K562 (cell line): ENCODE data around the gene HAUS5. TPM values are rescaled to one million over a fixed set of nuclear protein-coding genes. Genes with fewer than 3 reads are reported as not detected.

Experiments
- BMI1 ChIP-seq: fragments of 150-350 bp; IDR thresholded peaks from 2 replicates; pipeline ENCODE4 v1.6.1; 2014; ENCODE audit warnings: low read length
- CCAR2 ChIP-seq: fragments of 200-400 bp; formaldehyde crosslinking; IDR thresholded peaks from 2 replicates; pipeline ENCODE4 v1.6.1; 2017; ENCODE audit warnings: mild to moderate bottlenecking, low read depth, low read length
- CHD4 ChIP-seq: fragments of 200-600 bp; sonication (generic); IDR thresholded peaks from 3 replicates; pipeline ENCODE4 v1.6.1; 2012; ENCODE audit warnings: low read depth, mild to moderate bottlenecking, mixed read lengths, low read length, inconsistent platforms; ENCODE audit not compliant: insufficient read depth, insufficient replicate concordance, poor library complexity, severe bottlenecking
- HNRNPK ChIP-seq: fragments of 200-400 bp; formaldehyde crosslinking; IDR thresholded peaks from one replicate; pipeline ENCODE4 v1.6.1; 2018; ENCODE audit warnings: mild to moderate bottlenecking, low read depth, low read length; ENCODE audit not compliant: poor library complexity, severe bottlenecking
- HOXB6 ChIP-seq: fragments of 250-450 bp; sonication (Bioruptor Pico); IDR thresholded peaks from 2 replicates; pipeline ENCODE4 v1.5.1; 2022; ENCODE audit warnings: mild to moderate bottlenecking, borderline replicate concordance
- MIER1 ChIP-seq: fragments of 450-650 bp; IDR thresholded peaks from 2 replicates; pipeline ENCODE4 v1.6.1; 2016; ENCODE audit warnings: antibody characterized with exemption, mild to moderate bottlenecking, low read depth
- NBN ChIP-seq: fragments of 450-650 bp; IDR thresholded peaks from 2 replicates; pipeline ENCODE4 v1.6.1; 2016; ENCODE audit warnings: low read depth, mild to moderate bottlenecking
- NR1H2 ChIP-seq: sonication (generic); formaldehyde crosslinking; IDR thresholded peaks from 2 replicates; pipeline ENCODE4 v1.4.0; 2020; ENCODE audit warnings: mild to moderate bottlenecking, missing genetic modification reagents
- PHF21A ChIP-seq: fragments of 450-650 bp; IDR thresholded peaks from 2 replicates; pipeline ENCODE4 v1.6.1; 2017; ENCODE audit warnings: low read depth, borderline replicate concordance
- STAT5B ChIP-seq: fragments of 250-450 bp; sonication (Bioruptor Pico); IDR thresholded peaks from 2 replicates; pipeline ENCODE4 v1.8.0; 2021; ENCODE audit warnings: mild to moderate bottlenecking, inconsistent platforms
- TSC22D4 ChIP-seq: fragments of 450-650 bp; IDR thresholded peaks from 2 replicates; pipeline ENCODE4 v1.6.1; 2016; ENCODE audit warnings: missing genetic modification characterization, missing biosample characterization, control low read depth
- ZEB2 ChIP-seq: fragments of 450-650 bp; IDR thresholded peaks from 2 replicates; pipeline ENCODE4 v1.6.1; 2016
- ZNF24 ChIP-seq: fragments of 450-650 bp; IDR thresholded peaks from 2 replicates; pipeline ENCODE4 v1.6.1; 2016
- polyA plus RNA-seq, 8 experiments: library from polyadenylated mRNA; depleted of rRNA in 4 of 8; stranded (reverse) in 5 of 8; unstranded in 3 of 8; fragments of >200 nt; fragmentation: Nextera tagmentation in 2 of 8; fragmentation: Illumina TruSeq in 1 of 8; extraction: Ambion mirVana in 2 of 8; extraction: Trizol in 1 of 8; gene quantifications; 2 replicates each; pipeline versions ENCODE4 v1.2.1 to v1.2.3, GENCODE V29; 2011 to 2014; ENCODE audit warnings: inconsistent platforms in 1 of 8, missing spikeins in 1 of 8
- total RNA-seq, 7 experiments: library from RNA; depleted of rRNA in 6 of 7; stranded (reverse); fragments of >200 nt in 6 of 7; fragmentation: Illumina TruSeq in 2 of 7; extraction: Trizol in 2 of 7; gene quantifications; 2 replicates each; pipeline versions ENCODE4 v1.2.1 to v1.2.3, GENCODE V29; 2011 to 2021; ENCODE audit warnings: low replicate concordance in 1 of 7
- TF ChIP-seq, protein P1 (sequence below): fragments of 450-650 bp; IDR thresholded peaks from 2 replicates; pipeline ENCODE4 v1.6.1; 2016; ENCODE audit warnings: low read depth
- TF ChIP-seq, protein P2 (sequence below): fragments of 200-800 bp; sonication (Bioruptor generic); IDR thresholded peaks from 2 replicates; pipeline ENCODE4 v1.6.1; 2016; ENCODE audit warnings: missing genetic modification characterization, missing compliant biosample characterization

HAUS5 gene
- total and polyA plus RNA-seq, 9 of the 15 experiments (the other 6 are each of a cell fraction or from before 2014, with no cell fraction given), result 3.5 to 41.3 (median 14.2) TPM

DNA sequence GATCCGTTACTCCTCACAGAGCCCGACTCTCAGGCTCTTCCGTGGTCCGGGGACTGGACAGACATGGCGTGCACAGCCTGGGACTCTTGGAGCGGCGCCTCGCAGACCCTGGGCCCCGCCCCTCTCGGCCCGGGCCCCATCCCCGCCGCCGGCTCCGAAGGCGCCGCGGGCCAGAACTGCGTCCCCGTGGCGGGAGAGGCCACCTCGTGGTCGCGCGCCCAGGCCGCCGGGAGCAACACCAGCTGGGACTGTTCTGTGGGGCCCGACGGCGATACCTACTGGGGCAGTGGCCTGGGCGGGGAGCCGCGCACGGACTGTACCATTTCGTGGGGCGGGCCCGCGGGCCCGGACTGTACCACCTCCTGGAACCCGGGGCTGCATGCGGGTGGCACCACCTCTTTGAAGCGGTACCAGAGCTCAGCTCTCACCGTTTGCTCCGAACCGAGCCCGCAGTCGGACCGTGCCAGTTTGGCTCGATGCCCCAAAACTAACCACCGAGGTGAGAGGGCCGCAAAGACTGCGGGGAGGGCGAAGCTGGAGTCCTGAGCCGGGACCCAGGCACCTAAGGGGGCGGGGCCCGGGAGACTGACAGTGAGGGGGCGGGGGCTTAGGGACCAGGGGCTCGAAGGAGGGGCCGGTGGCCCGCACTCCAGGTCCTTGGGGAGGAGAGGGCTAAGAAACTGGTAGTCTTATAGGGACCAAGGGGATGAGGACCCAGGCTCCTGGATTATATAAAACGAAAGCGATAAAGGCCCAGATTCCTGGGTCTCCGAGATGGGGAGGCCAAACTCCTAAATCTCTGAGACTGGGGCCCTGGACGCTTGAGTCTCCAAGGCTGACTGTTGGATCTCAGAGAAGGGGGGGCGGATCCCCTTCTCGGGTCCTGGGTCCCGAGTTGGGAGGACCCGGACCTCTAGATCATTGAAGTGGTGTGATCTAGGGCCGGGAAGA lies 31.0 kb downstream of the HAUS5 start (continued):
- TF ChIP-seq, protein P1, sequence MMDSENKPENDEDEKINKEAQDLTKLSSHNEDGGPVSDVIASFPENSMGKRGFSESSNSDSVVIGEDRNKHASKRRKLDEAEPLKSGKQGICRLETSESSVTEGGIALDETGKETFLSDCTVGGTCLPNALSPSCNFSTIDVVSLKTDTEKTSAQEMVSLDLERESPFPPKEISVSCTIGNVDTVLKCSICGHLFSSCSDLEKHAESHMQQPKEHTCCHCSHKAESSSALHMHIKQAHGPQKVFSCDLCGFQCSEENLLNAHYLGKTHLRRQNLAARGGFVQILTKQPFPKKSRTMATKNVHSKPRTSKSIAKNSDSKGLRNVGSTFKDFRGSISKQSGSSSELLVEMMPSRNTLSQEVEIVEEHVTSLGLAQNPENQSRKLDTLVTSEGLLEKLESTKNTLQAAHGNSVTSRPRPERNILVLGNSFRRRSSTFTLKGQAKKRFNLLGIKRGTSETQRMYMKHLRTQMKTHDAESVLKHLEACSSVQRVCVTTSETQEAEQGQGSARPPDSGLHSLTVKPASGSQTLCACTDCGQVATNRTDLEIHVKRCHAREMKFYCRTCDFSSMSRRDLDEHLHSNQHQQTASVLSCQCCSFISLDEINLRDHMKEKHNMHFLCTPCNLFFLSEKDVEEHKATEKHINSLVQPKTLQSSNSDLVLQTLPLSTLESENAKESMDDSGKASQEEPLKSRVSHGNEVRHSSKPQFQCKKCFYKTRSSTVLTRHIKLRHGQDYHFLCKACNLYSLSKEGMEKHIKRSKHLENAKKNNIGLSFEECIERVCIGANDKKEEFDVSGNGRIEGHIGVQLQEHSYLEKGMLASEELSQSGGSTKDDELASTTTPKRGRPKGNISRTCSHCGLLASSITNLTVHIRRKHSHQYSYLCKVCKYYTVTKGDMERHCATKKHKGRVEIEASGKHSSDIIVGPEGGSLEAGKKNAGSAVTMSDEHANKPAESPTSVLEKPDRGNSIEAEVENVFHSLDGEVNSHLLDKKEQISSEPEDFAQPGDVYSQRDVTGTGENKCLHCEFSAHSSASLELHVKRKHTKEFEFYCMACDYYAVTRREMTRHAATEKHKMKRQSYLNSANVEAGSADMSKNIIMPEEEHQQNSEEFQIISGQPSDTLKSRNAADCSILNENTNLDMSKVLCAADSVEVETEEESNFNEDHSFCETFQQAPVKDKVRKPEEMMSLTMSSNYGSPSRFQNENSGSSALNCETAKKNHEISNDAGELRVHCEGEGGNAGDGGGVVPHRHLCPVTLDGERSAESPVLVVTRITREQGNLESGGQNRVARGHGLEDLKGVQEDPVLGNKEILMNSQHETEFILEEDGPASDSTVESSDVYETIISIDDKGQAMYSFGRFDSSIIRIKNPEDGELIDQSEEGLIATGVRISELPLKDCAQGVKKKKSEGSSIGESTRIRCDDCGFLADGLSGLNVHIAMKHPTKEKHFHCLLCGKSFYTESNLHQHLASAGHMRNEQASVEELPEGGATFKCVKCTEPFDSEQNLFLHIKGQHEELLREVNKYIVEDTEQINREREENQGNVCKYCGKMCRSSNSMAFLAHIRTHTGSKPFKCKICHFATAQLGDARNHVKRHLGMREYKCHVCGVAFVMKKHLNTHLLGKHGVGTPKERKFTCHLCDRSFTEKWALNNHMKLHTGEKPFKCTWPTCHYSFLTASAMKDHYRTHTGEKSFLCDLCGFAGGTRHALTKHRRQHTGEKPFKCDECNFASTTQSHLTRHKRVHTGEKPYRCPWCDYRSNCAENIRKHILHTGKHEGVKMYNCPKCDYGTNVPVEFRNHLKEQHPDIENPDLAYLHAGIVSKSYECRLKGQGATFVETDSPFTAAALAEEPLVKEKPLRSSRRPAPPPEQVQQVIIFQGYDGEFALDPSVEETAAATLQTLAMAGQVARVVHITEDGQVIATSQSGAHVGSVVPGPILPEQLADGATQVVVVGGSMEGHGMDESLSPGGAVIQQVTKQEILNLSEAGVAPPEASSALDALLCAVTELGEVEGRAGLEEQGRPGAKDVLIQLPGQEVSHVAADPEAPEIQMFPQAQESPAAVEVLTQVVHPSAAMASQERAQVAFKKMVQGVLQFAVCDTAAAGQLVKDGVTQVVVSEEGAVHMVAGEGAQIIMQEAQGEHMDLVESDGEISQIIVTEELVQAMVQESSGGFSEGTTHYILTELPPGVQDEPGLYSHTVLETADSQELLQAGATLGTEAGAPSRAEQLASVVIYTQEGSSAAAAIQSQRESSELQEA, result no peak
- TF ChIP-seq TSC22D4 (tag) (no peak), HNRNPK (no peak), CHD4 (no peak), CCAR2 (no peak), ZEB2 (no peak), NBN (peak; percentile 88; the same call in 1 of the 2 replicates), HOXB6 (CRISPR knock-in tag) (no peak), PHF21A (peak; percentile 81), BMI1 (no peak), NR1H2 (CRISPR knock-in tag) (no peak), STAT5B (no peak), MIER1 (no peak; the same call in 1 of the 2 replicates), ZNF24 (peak; percentile 9; the same call in 1 of the 2 replicates)
- TF ChIP-seq, protein P2, sequence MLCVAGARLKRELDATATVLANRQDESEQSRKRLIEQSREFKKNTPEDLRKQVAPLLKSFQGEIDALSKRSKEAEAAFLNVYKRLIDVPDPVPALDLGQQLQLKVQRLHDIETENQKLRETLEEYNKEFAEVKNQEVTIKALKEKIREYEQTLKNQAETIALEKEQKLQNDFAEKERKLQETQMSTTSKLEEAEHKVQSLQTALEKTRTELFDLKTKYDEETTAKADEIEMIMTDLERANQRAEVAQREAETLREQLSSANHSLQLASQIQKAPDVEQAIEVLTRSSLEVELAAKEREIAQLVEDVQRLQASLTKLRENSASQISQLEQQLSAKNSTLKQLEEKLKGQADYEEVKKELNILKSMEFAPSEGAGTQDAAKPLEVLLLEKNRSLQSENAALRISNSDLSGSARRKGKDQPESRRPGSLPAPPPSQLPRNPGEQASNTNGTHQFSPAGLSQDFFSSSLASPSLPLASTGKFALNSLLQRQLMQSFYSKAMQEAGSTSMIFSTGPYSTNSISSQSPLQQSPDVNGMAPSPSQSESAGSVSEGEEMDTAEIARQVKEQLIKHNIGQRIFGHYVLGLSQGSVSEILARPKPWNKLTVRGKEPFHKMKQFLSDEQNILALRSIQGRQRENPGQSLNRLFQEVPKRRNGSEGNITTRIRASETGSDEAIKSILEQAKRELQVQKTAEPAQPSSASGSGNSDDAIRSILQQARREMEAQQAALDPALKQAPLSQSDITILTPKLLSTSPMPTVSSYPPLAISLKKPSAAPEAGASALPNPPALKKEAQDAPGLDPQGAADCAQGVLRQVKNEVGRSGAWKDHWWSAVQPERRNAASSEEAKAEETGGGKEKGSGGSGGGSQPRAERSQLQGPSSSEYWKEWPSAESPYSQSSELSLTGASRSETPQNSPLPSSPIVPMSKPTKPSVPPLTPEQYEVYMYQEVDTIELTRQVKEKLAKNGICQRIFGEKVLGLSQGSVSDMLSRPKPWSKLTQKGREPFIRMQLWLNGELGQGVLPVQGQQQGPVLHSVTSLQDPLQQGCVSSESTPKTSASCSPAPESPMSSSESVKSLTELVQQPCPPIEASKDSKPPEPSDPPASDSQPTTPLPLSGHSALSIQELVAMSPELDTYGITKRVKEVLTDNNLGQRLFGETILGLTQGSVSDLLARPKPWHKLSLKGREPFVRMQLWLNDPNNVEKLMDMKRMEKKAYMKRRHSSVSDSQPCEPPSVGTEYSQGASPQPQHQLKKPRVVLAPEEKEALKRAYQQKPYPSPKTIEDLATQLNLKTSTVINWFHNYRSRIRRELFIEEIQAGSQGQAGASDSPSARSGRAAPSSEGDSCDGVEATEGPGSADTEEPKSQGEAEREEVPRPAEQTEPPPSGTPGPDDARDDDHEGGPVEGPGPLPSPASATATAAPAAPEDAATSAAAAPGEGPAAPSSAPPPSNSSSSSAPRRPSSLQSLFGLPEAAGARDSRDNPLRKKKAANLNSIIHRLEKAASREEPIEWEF (CRISPR knock-in tag), result no peak
